B cell (primary cell): Measurements from ENCODE around the gene C1QA.

Experiments
- EZH2 ChIP-seq: IDR thresholded peaks from 2 replicates; pipeline ENCODE4 v1.6.1; 2012; ENCODE audit warnings: borderline replicate concordance, low read depth, mild to moderate bottlenecking, moderate library complexity, low read length; ENCODE audit not compliant: insufficient read depth, poor library complexity, severe bottlenecking
- TF ChIP-seq, protein P1 (sequence below): fragments of 200-600 bp; IDR thresholded peaks from one replicate; pipeline ENCODE4 v1.8.0; 2022; ENCODE audit warnings: antibody characterized with exemption, mild to moderate bottlenecking

DNA sequence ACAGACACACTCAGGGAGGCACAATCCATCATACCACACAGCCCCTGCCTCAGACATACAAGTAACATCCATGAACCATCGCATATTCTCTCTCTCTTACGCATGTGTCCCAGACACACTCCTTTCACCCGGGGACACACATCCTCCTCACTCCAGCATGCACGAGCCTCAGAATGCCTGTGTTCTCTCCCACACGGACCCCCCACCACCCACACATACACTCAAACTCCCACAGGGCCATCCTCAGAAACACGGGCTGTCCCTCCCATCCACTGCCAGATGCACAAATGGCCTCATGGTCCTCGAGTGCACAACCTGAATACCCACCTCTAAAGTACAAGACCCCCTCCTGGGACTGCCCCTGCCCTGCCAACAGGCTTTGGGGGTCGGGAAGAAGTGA is 4.8 kb downstream of the C1QA start:
- TF ChIP-seq, protein P1, sequence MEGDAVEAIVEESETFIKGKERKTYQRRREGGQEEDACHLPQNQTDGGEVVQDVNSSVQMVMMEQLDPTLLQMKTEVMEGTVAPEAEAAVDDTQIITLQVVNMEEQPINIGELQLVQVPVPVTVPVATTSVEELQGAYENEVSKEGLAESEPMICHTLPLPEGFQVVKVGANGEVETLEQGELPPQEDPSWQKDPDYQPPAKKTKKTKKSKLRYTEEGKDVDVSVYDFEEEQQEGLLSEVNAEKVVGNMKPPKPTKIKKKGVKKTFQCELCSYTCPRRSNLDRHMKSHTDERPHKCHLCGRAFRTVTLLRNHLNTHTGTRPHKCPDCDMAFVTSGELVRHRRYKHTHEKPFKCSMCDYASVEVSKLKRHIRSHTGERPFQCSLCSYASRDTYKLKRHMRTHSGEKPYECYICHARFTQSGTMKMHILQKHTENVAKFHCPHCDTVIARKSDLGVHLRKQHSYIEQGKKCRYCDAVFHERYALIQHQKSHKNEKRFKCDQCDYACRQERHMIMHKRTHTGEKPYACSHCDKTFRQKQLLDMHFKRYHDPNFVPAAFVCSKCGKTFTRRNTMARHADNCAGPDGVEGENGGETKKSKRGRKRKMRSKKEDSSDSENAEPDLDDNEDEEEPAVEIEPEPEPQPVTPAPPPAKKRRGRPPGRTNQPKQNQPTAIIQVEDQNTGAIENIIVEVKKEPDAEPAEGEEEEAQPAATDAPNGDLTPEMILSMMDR = no peak
- no peak for TF ChIP-seq EZH2
